Neural cell (in vitro differentiated cells): ENCODE results near the gene SLC35E1. TPM values are rescaled to one million over a fixed set of nuclear protein-coding genes. Genes with fewer than 3 reads are reported as not detected.

Experiments
- H2AFZ ChIP-seq: fragments of 200-600, 300-800 bp; sonication (generic), shearing (Covaris generic); 2 replicates; pipeline ENCODE4 v1.6.0; 2014; ENCODE audit warnings: low read depth, mild to moderate bottlenecking, antibody characterized with exemption, low read length, moderate library complexity
- H3F3A ChIP-seq: fragments of 200-600 bp; shearing (Covaris generic); 2 replicates; pipeline ENCODE4 v1.6.1; 2016; ENCODE audit warnings: mild to moderate bottlenecking, moderate library complexity, mixed read lengths, antibody characterized with exemption, low read length; ENCODE audit not compliant: insufficient read depth, poor library complexity, severe bottlenecking
- H3K27ac ChIP-seq: fragments of 200-600, 300-800 bp; sonication (generic), shearing (Covaris generic); 2 replicates; pipeline ENCODE4 v1.5.1; 2014; ENCODE audit warnings: mild to moderate bottlenecking, low read length, moderate library complexity
- H3K27me3 ChIP-seq: fragments of 300-800, 200-600 bp; sonication (generic), shearing (Covaris generic); 2 replicates; pipeline ENCODE4 v1.6.0; 2014; ENCODE audit warnings: mild to moderate bottlenecking, low read depth, low read length, moderate library complexity; ENCODE audit not compliant: insufficient read depth
- H3K36me3 ChIP-seq: fragments of 300-800, 200-600 bp; sonication (generic), shearing (Covaris generic); 2 replicates; pipeline ENCODE4 v1.5.1; 2014; ENCODE audit warnings: mild to moderate bottlenecking, antibody characterized with exemption, low read length, moderate library complexity; ENCODE audit not compliant: insufficient read depth
- H3K4me2 ChIP-seq: fragments of 300-800, 200-600 bp; sonication (generic), shearing (Covaris generic); 2 replicates; pipeline ENCODE4 v1.6.0; 2014; ENCODE audit warnings: mild to moderate bottlenecking, low read length
- H3K4me3 ChIP-seq: fragments of 300-800, 200-600 bp; sonication (generic), shearing (Covaris generic); 2 replicates; pipeline ENCODE4 v1.5.1; 2014; ENCODE audit warnings: mild to moderate bottlenecking, low read length, moderate library complexity
- H3K79me2 ChIP-seq: fragments of 200-600 bp; shearing (Covaris generic); replicated peaks from 2 replicates; pipeline ENCODE4 v1.6.0; 2014; ENCODE audit warnings: mild to moderate bottlenecking, low read length, moderate library complexity; ENCODE audit not compliant: insufficient read depth
- H3K9ac ChIP-seq: fragments of 300-800, 200-600 bp; sonication (generic), shearing (Covaris generic); 2 replicates; pipeline ENCODE4 v1.6.1; 2016; ENCODE audit warnings: mild to moderate bottlenecking, low read length, mixed read lengths
- H3K9me2 ChIP-seq: fragments of 200-600 bp; shearing (Covaris generic); 2 replicates; pipeline ENCODE4 v1.6.1; 2016; ENCODE audit warnings: mild to moderate bottlenecking, low read length, mixed read lengths; ENCODE audit not compliant: insufficient read depth
- H3K9me3 ChIP-seq: fragments of 200-600, 300-800 bp; sonication (generic), shearing (Covaris generic); 2 replicates; pipeline ENCODE4 v1.6.1; 2016; ENCODE audit warnings: mild to moderate bottlenecking, mixed run types, low read length, moderate library complexity, mixed read lengths
- H4K20me1 ChIP-seq: fragments of 200-600 bp; shearing (Covaris generic); 2 replicates; pipeline ENCODE4 v1.6.1; 2016; ENCODE audit warnings: mild to moderate bottlenecking, mixed run types; ENCODE audit not compliant: insufficient read depth
- CTCF ChIP-seq: fragments of 450-650 bp; IDR thresholded peaks from 2 replicates; pipeline ENCODE4 v1.5.1; 2014; ENCODE audit warnings: antibody characterized with exemption, mild to moderate bottlenecking, moderate library complexity; ENCODE audit not compliant: poor library complexity, severe bottlenecking
- EP300 ChIP-seq: fragments of 450-650 bp; conservative IDR thresholded peaks from 2 replicates; pipeline ENCODE4 v1.6.1; 2014; ENCODE audit warnings: antibody characterized with exemption, mild to moderate bottlenecking, moderate library complexity; ENCODE audit not compliant: poor library complexity, severe bottlenecking
- EZH2 ChIP-seq: fragments of 200-600, 300-800 bp; shearing (Covaris generic), sonication (generic); IDR thresholded peaks from 2 replicates; pipeline ENCODE4 v1.6.1; 2014; ENCODE audit warnings: antibody characterized with exemption, low read length, borderline replicate concordance, mild to moderate bottlenecking; ENCODE audit not compliant: insufficient read depth, poor library complexity, severe bottlenecking
- MXI1 ChIP-seq: fragments of 450-650 bp; conservative IDR thresholded peaks from 2 replicates; pipeline ENCODE4 v1.6.1; 2014; ENCODE audit warnings: antibody characterized with exemption, mild to moderate bottlenecking; ENCODE audit not compliant: poor library complexity, severe bottlenecking
- POLR2AphosphoS5 ChIP-seq: IDR thresholded peaks from 2 replicates; pipeline ENCODE4 v1.6.1; 2012
- RAD21 ChIP-seq: fragments of 450-650 bp; conservative IDR thresholded peaks from 2 replicates; pipeline ENCODE4 v1.6.1; 2014; ENCODE audit warnings: antibody characterized with exemption, mild to moderate bottlenecking, moderate library complexity
- SMC3 ChIP-seq: fragments of 450-650 bp; conservative IDR thresholded peaks from 2 replicates; pipeline ENCODE4 v1.6.1; 2014; ENCODE audit warnings: antibody characterized with exemption, mild to moderate bottlenecking, moderate library complexity; ENCODE audit not compliant: poor library complexity
- TAF1 ChIP-seq: IDR thresholded peaks from 2 replicates; pipeline ENCODE4 v1.6.1; 2012; ENCODE audit warnings: low read depth
- polyA plus RNA-seq: library from polyadenylated mRNA; depleted of rRNA; stranded (reverse); fragments of >200 nt; gene quantifications from 2 replicates; pipeline ENCODE4 v1.2.3, GENCODE V29; 2014
- TF ChIP-seq, protein P1 (sequence below): IDR thresholded peaks from 2 replicates; pipeline ENCODE4 v1.6.1; 2012; ENCODE audit warnings: borderline replicate concordance

The SLC35E1 gene
- polyA plus RNA-seq, 1 donor from 2014 or later, result 23.9 TPM

GRCh38 chr19:16586477-16586871 lies 14.3 kb upstream of the SLC35E1 start:
- H3K9ac ChIP-seq, result no peak overlapping the region
- peaks cover 16% of the 10 kb centered on the region for H3K79me2 ChIP-seq
- H3K9me3 ChIP-seq, result no peaks in the 10 kb centered on the region
- H3K4me3 ChIP-seq, result no peak overlapping the region
- H3F3A ChIP-seq, result peaks cover 7% of the 10 kb centered on the region
- no peaks in the 10 kb centered on the region for H3K36me3 ChIP-seq
- TF ChIP-seq RAD21 (no peak), CTCF (no peak), TAF1 (no peak), EP300 (no peak), MXI1 (no peak), EZH2 (no peak), POLR2AphosphoS5 (no peak), SMC3 (no peak)
- TF ChIP-seq, protein P1, sequence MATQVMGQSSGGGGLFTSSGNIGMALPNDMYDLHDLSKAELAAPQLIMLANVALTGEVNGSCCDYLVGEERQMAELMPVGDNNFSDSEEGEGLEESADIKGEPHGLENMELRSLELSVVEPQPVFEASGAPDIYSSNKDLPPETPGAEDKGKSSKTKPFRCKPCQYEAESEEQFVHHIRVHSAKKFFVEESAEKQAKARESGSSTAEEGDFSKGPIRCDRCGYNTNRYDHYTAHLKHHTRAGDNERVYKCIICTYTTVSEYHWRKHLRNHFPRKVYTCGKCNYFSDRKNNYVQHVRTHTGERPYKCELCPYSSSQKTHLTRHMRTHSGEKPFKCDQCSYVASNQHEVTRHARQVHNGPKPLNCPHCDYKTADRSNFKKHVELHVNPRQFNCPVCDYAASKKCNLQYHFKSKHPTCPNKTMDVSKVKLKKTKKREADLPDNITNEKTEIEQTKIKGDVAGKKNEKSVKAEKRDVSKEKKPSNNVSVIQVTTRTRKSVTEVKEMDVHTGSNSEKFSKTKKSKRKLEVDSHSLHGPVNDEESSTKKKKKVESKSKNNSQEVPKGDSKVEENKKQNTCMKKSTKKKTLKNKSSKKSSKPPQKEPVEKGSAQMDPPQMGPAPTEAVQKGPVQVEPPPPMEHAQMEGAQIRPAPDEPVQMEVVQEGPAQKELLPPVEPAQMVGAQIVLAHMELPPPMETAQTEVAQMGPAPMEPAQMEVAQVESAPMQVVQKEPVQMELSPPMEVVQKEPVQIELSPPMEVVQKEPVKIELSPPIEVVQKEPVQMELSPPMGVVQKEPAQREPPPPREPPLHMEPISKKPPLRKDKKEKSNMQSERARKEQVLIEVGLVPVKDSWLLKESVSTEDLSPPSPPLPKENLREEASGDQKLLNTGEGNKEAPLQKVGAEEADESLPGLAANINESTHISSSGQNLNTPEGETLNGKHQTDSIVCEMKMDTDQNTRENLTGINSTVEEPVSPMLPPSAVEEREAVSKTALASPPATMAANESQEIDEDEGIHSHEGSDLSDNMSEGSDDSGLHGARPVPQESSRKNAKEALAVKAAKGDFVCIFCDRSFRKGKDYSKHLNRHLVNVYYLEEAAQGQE, result no peak
- H3K4me2 ChIP-seq, result no peak overlapping the region
- H4K20me1 ChIP-seq, result no peaks in the 10 kb centered on the region
- H3K9me2 ChIP-seq, result no peaks in the 10 kb centered on the region
- H3K27me3 ChIP-seq, result no peaks in the 10 kb centered on the region
- H2AFZ ChIP-seq, result no peak overlapping the region
- peak overlapping the region; percentile 53 for H3K27ac ChIP-seq

DNA sequence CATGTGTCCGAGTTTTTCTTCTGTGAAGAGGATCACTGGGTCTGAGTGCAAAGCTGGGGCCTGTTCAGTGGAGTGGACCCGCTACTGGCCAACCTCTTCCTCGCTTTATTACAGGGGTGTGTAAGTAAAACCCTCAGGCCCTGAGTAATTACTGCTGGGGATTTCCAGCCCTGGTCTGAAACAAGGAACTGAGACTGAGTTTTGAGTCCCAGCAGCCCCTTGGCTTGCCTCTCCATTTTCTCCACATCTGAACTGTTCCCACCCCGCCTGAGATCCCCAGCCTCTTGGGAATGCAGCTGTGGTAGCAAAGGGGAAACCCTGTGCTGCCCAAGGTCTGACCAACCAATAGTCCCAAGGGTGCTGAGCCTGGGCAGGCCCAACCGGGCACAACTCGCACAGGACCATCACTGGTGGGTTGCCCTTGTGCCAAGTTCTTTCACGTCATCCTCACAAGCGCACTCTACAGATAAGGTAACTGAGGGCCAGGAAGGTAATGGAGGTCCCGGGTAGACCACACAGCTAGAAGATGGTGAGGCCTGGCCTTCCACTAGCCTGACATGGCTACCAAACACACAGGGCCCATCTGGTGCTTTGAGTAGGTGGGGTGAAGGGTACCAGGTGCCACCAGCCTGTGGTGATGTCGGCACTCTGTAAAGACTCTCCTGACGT lies 13.7 kb upstream of the SLC35E1 start:
- peak overlapping the region; percentile 91 for H3K27ac ChIP-seq
- no peak overlapping the region for H3K4me3 ChIP-seq
- H3K27me3 ChIP-seq, result no peaks in the 10 kb centered on the region
- no peak overlapping the region for H2AFZ ChIP-seq
- H3K36me3 ChIP-seq, result no peaks in the 10 kb centered on the region
- no peaks in the 10 kb centered on the region for H3K9me2 ChIP-seq
- H3K9me3 ChIP-seq, result no peaks in the 10 kb centered on the region
- no peak for TF ChIP-seq MXI1
- TF ChIP-seq CTCF, result no peak
- TF ChIP-seq RAD21, result no peak
- TF ChIP-seq, protein P1, result no peak
- TF ChIP-seq EP300, result no peak
- no peak for TF ChIP-seq POLR2AphosphoS5
- no peak for TF ChIP-seq EZH2
- TF ChIP-seq TAF1, result no peak
- no peak for TF ChIP-seq SMC3
- peaks cover 7% of the 10 kb centered on the region for H3F3A ChIP-seq
- H4K20me1 ChIP-seq, result no peaks in the 10 kb centered on the region
- no peak overlapping the region for H3K9ac ChIP-seq
- H3K4me2 ChIP-seq, result no peak overlapping the region
- peaks cover 16% of the 10 kb centered on the region for H3K79me2 ChIP-seq
